HG03342 (cell line): Measurements from ENCODE around the gene RAB5B.
A peak's percentile ranks its signal among the peaks of the same experiment; 100 is the strongest.
"Not testable (repeated sequence)": the region's sequence is repeated elsewhere in the genome, so short reads cannot be mapped to it uniquely, and the experiment has no call there.

Experiments
- ATAC-seq: cut with Tn5 transposase; IDR thresholded peaks from one replicate; pipeline ENCODE4 v1.9.1; 2021; ENCODE audit warnings: mild to moderate bottlenecking, moderate library complexity; ENCODE audit not compliant: unreplicated experiment

The RAB5B gene

GRCh38 chr12:55982319-55982936 lies 8.6 kb downstream of the RAB5B start:
- peak; percentile 88 for ATAC-seq

DNA sequence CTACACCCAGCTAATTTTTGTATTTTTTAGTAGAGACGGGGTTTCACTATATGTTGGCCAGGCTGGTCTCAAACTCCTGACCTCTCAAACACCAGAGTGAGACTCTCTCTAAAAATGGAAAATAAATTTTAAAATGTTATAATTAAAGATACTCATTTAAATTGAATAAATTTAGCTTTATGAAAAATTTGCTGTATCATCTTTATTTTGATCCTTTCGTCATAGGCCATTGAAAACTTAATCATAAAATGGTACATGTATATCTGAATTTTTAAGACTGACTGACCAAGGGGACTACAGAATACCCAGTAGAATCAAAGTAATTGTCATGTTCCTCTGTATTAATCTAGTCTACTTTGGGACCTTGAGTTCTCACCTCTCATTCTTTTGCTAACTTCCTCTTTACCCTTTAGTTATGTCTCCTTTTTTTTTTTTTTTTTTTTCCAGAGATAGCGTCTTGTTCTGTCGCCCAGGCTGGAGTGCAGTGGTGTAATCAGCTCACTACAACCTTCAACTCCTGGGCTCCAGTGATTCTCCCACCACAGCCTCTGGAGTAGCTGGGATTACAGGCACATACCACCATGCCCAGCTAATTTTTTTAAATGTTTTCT lies 9.5 kb downstream of the RAB5B start:
- ATAC-seq, result no peak

DNA sequence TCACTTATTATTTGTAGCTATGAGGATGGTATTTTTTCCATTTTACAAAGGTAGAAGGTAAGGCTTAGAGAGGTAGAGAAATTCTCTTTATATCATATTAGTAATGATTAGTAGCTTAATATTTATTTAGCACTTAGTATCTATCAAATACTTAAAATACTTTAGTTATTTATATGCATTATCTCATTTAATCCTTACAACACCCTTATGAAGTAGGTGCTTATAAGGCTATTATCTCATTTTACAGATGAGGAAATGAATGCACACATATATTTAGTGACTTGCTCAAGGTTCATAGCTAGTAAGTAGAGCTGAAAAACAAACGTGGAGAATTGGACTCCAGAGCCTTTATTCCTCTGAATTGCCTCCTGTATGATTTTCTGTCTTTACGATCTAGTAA lies 11.0 kb downstream of the RAB5B start:
- no peak for ATAC-seq

DNA sequence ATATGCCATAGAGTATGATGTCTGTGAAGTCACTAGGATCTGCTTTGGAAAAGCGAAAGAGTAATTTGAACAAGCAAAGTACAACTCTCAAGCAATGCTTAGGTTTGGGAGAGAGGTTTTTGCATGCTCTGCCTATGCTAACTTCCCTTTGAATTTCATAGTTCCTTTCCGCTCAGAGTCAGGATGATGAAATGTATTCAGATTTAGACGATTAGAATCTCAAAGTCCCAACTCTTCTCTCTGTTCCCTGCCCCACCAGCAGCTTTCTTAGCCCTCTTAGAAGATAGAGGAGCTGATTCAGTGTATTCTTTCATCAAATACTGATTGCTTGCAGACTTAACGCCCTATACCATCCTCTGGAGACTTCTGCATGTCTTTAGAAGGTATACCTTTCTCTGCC lies 11.5 kb downstream of the RAB5B start:
- ATAC-seq, result no peak

DNA sequence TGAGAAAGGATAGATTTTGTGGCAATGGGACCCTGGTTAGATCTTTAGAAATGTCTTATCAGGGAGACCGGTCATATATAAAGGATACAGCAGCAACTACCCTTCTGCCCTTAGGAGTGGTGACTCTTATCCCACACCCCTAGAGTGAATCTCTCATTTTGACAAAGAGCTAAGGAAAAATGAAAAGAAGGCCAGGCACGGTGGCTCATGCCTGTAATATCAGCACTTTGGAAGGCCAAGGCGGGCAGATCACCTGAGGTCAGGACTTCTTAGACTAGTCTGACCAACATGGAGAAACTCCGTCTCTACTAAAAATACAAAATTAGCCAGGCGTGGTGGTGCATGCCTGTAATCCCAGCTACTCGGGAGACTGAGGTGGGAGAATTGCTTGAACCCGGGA lies 12.1 kb downstream of the RAB5B start:
- not testable (repeated sequence) for ATAC-seq

DNA sequence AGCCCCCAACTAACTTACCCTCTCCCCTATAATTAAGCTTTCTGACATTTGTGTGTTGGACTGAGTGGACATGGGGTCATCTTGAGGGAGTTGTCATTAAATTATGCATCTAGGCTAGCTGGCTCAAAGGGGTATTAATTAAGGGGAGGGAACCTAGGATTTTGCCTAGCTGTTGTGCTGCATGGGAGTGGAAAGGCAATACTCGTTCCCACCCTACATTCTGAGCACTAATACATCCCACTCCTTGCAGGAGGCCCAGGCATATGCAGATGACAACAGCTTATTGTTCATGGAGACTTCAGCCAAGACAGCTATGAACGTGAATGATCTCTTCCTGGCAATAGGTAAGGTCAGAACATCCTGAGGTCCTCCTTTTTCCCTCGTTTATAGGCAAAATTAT lies 17.2 kb downstream of the RAB5B start:
- no peak for ATAC-seq

GRCh38 chr12:55993230-55993853 lies 19.5 kb downstream of the RAB5B start:
- ATAC-seq, result no peak

- no peak for ATAC-seq
Observed at GRCh38 chr12:55995366-55995765, 21.5 kb downstream of the RAB5B start.

- no peak for ATAC-seq
Observed at GRCh38 chr12:55996201-55996714, 22.4 kb downstream of the RAB5B start.

- ATAC-seq, result peak; percentile 99
Observed at GRCh38 chr12:55996715-55997534, 23.0 kb downstream of the RAB5B start, which contains the start of gene SUOX. Gene SUOX, plus strand, starts transcription at chr12:55997276. Its CDS starts 4,946 bp downstream, at chr12:56002222.

DNA sequence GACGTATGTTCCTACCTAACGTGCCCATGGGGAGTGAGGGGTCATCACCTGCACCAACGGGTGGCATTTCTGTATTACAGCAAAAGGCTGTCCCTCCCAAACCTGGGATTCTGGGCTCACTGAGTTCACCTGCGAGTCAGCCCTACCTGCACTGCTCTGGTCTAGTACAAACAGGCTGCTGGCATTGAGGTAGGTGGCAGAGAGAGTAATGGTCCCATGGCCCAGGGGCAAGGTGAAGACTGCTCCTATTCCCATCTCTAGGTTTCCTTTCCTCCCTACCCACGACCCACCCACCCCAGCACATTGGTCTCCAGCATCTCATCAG lies 23.6 kb downstream of the RAB5B start:
- ATAC-seq, result no peak

DNA sequence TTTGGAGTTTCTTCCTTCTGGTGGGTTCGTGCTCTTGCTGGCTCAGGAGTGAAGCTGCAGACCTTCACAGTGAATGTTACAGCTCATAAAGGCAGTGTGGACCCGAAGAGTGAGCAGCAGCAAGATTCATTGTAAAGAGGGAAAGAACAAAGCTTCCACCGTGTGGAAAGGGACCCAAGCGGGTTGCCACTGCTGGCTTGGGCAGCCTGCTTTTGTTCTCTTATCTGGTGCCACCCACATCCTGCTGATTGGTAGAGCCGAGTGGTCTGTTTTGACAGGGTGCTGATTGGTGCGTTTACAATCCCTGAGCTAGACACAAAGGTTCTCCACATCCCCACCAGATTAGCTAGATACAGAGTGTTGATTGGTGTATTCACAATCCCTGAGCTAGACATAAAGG lies 25.6 kb downstream of the RAB5B start:
- ATAC-seq, result not testable (repeated sequence)

DNA sequence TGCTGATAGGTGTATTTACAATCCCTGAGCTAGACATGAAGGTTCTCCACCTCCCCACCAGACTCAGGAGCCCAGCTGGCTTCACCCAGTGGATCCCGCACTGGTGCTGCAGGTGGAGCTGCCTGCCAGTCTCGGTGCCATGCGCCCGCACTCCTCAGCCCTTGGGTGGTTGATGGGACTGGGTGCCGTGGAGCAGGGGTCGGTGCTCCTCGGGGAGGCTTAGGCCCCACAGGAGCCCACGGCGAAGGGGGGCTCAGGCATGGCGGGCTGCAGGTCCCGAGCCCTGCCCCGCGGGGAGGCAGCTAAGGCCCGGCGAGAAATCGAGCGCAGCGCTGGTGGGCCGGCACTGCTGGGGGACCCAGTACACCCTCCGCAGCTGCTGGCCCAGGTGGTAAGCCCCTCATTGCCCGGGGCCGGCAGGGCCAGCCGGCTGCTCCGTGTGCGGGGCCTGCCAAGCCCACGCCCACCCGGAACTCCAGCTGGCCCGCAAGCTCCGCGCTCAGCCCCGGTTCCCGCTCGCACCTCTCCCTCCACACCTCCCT lies 26.2 kb downstream of the RAB5B start:
- ATAC-seq, result not testable (repeated sequence)

DNA sequence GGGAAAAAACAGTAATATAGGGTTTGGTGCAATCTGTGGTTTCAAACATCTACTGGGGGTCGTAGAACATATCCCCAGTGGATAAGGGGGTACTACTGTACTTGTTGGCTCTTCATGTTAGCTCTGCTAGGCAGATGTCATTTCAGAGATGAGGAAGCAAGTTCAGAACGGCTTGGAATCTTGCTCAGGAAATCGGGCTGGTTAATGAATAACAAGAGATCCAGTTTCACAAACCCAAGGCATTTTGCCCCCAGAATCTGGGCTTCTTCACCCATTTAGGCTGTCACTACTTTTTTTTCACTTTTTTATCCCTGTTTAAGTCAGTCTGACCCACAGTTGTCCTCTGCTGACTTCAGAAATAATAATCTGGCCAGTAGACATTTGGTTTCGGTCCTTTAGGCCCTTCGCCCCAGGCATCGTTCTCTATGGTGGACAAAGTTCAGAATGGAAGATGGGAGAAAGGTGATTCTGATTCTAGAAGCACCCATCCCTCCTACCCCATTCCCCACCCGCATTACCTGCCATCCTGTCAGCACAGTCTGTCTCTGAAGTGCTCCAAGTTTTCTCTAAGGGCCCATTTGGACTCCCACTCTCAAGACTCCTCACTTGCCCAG lies 27.7 kb downstream of the RAB5B start:
- no peak for ATAC-seq

DNA sequence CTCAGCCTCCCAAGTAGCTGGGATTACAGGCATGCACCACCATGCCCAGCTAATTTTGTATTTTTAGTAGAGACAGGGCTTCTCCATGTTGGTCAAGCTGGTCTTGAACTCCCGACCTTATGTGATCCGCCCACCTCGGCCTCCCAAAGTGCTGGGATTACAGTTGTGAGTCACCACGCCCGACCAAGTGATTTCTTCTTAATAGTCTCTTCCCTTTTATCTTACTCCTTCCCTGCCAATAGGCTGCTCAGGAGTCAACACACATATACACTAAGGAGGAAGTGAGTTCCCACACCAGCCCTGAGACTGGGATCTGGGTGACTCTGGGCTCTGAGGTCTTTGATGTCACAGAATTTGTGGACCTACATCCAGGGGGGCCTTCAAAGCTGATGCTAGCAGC lies 29.5 kb downstream of the RAB5B start:
- not testable (repeated sequence) for ATAC-seq

DNA sequence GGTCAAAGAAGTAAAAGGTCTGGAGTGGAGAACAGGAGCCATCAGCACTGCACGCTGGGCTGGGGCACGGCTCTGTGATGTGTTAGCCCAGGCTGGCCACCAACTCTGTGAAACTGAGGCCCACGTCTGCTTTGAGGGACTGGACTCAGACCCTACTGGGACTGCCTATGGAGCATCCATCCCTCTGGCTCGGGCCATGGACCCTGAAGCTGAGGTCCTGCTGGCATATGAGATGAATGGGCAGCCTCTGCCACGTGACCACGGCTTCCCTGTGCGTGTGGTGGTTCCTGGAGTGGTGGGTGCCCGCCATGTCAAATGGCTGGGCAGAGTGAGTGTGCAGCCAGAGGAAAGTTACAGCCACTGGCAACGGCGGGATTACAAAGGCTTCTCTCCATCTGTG lies 30.3 kb downstream of the RAB5B start:
- no peak for ATAC-seq

DNA sequence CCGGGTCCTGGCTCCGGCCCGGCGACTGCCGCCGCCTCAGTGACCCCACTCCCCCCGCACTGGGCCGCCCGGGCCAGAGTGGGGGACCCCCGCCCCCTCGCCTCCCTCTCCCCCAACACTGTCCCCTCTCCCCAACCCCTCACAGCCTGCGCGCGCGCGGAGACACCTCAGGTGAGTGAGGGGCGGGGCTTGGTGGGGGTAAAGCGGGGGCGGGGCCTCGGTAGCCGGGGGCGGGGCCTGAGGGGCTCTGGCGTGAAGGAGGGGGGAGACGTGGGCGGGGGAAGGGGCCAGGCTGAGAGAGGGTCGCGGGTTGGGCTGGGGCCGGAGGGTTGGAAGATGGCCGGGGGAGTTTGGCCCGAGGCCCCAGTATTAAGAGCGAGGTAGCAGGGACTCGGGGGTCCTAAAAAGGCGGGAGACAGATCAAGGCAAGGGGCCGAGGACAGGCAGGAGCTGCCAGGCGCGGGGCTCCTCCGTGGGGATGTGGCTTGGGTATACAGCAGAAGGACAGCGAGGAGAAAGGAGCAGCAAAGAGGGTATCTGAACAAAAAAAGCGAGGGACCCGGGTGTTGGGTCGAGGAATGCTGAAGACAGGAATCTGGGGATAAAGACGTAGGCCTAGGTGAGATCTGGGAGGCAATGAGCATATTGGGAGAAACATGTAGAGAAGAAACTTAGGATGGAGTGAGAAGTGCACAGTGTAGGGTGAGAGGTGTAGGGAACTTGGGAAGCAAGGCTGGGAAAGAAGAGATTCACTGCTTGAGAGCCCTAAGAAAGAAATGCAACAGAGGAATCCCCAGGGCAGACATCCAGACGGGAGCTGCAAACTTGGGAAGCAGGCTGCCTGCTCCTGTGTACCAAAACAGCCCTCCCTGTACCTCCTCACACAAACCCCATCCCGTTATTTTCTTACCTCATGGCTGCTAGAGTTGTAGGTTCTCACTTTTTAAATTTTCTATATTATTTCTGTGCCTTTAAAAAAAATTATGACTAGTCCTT lies 34.0 kb downstream of the RAB5B start:
- peak; percentile 29 for ATAC-seq

- ATAC-seq, result no peak
Observed at GRCh38 chr12:56010111-56010570, 36.3 kb downstream of the RAB5B start.

DNA sequence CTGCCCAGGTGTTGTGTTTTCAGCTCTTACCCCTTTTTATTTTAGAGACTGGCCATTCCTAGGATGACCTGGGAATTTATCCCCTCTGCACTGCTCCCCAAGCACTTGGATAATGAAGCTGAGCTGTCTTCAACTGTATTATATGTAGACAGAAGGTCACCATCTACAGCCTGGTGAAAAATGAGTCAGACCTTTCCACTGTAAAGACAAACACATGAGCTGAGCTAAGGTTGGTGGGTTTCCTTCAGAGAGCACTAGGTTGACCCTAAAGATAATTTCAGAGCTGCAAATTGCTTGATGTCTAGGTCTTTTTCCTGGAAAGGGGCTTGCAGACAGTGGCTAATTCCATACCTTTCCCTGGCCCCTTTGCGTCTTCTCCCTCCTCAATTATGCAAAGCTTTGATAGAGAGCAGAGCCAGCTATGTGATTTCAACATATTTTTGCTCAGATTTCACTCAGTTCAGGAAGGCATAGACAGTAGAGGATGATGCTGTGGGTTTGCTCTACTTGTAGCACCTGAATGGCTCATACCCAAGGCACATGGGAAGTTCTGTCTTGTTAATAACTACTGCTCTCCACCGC lies 37.7 kb downstream of the RAB5B start:
- no peak for ATAC-seq
